T1000 (cell line): ENCODE data around the gene RNF121.

Experiments
- DNase-seq: peaks from one replicate; lab custom pipeline; 2025; ENCODE audit warnings: mixed read lengths; lab: John Stamatoyannopoulos, UW

RNF121 gene

GRCh38 chr11:71988050-71988449 lies 59.2 kb downstream of the RNF121 start:
- no peak for DNase-seq

- DNase-seq, result no peak
Observed at GRCh38 chr11:71990701-71991100, 61.9 kb downstream of the RNF121 start.

DNA sequence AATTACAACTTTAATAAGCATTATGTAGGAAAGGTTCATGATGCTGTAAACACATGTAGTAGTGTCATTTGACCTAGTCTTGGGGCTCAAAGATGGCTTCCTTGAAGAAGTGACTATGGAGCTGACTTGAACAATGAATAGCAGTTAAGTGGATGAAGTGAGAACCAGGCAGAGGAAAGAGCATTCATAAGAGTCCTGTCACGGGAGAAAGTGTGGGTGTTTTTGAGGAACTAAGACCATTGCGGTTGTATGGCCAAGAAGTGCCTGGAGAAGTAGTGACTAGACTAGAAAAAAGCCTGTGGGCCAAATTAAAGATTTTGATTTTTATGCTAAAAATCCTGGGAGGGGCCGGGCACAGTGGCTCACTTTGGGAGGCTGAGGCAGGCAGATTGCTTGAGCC lies 62.6 kb downstream of the RNF121 start:
- DNase-seq, result no peak

- DNase-seq, result no peak
Observed at GRCh38 chr11:71992136-71992730, 63.4 kb downstream of the RNF121 start.

DNA sequence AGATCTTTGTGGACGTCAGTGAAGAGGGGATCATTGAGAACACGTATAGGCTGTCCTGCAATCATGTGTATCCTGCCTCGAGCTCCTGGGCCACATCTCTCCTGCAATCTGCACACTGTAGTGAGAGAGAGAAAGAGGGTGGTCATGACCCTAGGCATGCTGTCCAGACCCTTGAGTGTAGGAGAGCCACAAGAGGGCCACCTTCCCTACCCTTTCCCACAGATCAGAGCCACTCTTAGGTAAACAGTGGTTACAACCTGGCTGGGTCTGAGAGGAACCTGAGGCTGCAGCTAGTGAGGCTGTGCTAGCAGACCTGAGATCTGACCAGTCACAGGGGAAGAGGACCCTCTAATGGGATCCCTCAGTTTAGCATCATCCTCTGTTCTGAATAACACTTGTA lies 65.9 kb downstream of the RNF121 start:
- DNase-seq, result no peak

GRCh38 chr11:71995726-71996291 lies 67.0 kb downstream of the RNF121 start:
- no peak for DNase-seq

DNA sequence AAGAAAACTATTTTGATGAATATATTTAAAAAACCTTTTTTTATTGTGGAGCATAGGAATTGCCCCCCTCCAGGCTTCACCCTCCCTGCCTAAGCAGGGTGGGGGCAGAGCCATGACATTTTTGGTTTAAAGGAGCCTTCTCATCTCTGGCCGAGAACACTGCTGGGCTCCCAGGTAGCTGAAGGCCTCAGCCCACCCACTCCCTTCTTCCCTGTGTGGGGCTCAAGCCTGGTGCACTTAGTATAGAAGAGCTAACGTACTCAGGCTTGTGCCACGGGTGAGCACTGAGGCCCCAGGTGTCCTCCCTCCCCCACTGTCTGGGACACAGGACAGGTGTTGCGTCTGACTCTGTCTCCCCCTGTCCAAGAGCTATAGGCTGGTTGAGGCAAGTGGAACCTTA lies 67.7 kb downstream of the RNF121 start:
- no peak for DNase-seq

DNA sequence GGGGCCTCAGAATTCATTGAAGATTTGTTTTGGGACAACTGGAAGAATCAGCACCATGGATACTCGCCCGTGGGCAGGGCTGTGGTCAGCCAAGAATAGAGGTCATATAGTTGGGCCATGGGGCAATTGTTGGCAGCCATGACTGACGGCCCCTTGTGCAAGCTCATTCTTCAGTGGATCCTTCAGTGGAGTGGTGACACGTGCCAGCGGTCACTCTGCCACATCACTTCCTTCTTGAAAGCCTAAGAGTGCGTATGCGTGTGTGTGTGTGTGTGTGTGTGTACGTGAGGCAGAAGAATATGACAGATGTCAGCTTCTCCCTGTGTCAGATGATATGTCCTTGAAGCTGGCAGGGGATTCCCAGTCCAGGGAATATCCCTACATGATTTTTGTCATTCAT lies 68.1 kb downstream of the RNF121 start:
- no peak for DNase-seq

DNA sequence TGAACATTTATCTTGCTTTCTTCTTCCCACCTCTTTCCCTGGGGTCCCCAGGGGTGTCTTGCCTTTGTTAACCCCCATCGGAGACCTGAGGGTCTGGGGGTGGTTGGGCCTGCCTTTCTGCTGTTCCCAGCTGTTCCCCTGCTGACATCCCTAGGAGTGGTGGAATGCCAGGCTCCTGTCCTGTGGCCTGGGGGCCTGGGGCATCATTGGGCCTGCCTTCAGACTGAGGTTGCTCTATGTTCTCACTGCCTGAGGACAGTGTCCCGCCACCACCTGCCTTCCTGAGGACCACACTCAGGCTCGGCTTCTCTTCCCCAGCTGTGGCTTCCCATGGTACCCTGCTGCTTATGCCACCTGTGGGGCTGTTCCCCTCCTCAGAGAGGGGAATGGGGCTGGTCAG lies 68.7 kb downstream of the RNF121 start:
- DNase-seq, result no peak

DNA sequence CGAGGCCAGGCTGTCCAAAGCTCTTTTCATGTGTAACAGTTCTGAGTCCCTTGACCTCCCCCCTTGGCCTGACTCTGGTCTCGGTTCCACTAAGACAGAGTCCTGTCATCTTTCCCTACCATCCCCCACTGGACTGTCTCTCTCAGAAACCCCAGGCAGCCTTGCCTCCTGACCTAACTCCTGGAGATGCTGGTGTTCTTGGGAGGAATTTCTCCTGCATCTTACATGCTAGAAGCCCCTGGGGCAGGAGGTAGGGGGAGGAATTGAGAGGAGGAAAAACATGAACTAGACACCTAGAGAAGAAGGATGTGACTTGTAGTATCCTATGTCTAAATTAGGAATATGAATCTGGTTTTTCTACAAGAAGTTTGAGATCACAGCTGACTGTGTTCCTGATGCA lies 69.2 kb downstream of the RNF121 start:
- DNase-seq, result no peak

DNA sequence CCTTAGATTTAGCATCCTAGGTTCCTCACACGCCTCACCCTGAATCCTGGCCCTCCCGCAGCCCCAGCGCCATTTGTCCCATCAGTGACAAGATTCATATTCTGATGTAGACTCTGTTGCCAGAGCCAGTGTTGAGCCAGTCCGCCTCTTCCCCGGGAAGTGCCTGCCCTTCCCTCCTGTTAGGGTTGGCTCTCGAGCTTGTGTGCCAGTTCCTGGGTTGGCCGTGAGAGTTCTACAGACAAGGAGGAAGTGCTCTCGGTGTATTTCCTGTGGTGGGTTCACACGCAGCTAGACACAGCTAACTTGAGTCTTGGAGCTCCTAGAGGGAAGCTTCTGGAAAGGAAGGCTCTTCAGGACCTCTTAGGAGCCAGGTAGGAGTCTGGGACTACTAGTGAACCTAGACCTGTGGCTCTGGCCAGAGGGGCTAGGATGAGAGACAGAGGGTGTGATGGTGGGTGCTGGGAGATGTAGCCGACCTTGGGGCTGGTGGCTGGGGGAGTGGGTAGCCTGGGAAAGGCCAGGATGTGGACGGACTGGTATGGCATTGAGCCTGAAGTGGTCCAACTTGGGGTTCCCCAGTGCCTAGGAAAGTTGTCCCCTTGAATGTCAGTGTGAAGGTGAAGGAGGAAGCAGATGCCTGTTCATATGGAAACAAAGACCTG lies 69.9 kb downstream of the RNF121 start, which contains the start of gene IL18BP:
TSS of gene IL18BP (plus strand) at position 261 of the 662 bp plus-strand sequence. CDS start 1,076 bp downstream, outside the sequence.
- DNase-seq, result no peak

DNA sequence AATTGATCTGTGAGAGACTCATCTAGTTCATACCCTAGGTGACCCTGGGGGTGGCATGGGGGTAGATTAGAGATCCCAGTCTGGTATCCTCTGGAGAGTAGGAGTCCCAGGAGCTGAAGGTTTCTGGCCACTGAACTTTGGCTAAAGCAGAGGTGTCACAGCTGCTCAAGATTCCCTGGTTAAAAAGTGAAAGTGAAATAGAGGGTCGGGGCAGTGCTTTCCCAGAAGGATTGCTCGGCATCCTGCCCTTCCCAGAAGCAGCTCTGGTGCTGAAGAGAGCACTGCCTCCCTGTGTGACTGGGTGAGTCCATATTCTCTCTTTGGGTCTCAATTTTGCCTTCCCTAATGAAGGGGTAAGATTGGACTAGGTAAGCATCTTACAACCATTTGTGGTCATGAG lies 70.5 kb downstream of the RNF121 start:
- no peak for DNase-seq

GRCh38 chr11:71999798-72000197 lies 71.0 kb downstream of the RNF121 start:
- no peak for DNase-seq

DNA sequence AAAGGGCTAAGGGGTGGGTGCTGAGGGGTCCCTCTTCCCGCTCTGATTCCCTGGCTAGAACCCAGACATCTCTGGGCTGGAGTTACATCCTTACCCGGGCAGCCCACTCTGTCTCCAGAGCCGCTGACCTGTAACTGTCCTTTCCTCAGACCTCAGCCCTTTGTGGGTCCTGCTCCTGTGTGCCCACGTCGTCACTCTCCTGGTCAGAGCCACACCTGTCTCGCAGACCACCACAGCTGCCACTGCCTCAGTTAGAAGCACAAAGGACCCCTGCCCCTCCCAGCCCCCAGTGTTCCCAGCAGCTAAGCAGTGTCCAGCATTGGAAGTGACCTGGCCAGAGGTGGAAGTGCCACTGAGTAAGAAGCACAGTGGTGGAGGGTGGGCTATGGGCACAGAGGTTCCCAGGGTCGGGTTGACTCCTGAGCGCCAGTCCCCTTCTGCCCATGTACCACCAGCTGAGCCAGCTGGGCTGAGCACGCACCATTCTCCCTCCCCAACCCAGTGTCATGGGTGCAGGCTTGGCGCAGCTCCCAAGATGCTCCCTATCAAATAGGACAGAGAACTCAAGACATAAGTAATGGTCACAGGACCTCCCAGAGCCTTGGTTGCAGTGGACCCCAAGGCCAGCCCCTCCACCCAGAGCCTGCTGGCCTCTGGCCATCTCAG lies 71.5 kb downstream of the RNF121 start:
- no peak for DNase-seq

DNA sequence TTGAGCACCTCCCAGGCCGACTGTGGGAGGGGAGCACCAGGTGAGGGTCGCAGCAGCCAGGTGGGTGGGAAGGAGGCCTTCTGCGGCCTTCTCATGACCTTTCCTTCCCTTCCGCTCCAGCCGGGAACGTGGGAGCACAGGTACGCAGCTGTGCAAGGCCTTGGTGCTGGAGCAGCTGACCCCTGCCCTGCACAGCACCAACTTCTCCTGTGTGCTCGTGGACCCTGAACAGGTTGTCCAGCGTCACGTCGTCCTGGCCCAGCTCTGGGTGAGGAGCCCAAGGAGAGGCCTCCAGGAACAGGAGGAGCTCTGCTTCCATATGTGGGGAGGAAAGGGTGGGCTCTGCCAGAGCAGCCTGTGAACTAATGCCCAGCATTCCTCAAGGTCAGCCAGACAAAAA lies 72.4 kb downstream of the RNF121 start:
- DNase-seq, result no peak

- DNase-seq, result no peak
Observed at GRCh38 chr11:72001834-72002591, 73.2 kb downstream of the RNF121 start.

- DNase-seq, result no peak
Observed at GRCh38 chr11:72002841-72003775, 74.3 kb downstream of the RNF121 start.

GRCh38 chr11:72003776-72004171 lies 74.9 kb downstream of the RNF121 start:
- no peak for DNase-seq

GRCh38 chr11:72004515-72005346 lies 75.9 kb downstream of the RNF121 start:
- no peak for DNase-seq
